Fibroblast of gingiva (primary cell): Measurements from ENCODE around the gene RGS1.

Source experiments
- DNase-seq: peaks from one replicate; pipeline ENCODE4 v3.0.0-alpha.2; 2011; ENCODE audit warnings: low read depth

RGS1 gene

GRCh38 chr1:192620071-192620635, 44.6 kb downstream of the RGS1 start:
- peak; percentile 39 for DNase-seq

GRCh38 chr1:192626366-192627179, 51.0 kb downstream of the RGS1 start:
- DNase-seq, result no peak

GRCh38 chr1:192627901-192628300, 52.3 kb downstream of the RGS1 start:
- DNase-seq, result no peak

- DNase-seq, result no peak
Observed at GRCh38 chr1:192628396-192629057, 53.0 kb downstream of the RGS1 start.

GRCh38 chr1:192629612-192630011, 54.0 kb downstream of the RGS1 start:
- no peak for DNase-seq
